NCI-H345 treated with DMSO at 0.1 percent for 48 hours (cell line): ENCODE results near the gene IFT80.

ENCODE experiments used
- DNase-seq: peaks from one replicate; lab custom pipeline; 2025; ENCODE audit not compliant: unreplicated experiment; lab: John Stamatoyannopoulos, UW

Gene IFT80

GRCh38 chr3:160401291-160402095 lies 2.5 kb upstream of the IFT80 start:
- DNase-seq, result no peak

GRCh38 chr3:160400702-160401150 lies 1.7 kb upstream of the IFT80 start:
- no peak for DNase-seq

- no peak for DNase-seq
These were observed 1.1 kb upstream of the IFT80 start for GRCh38 chr3:160400030-160400701.

- no peak for DNase-seq
These were observed 253 bp downstream of the IFT80 start for GRCh38 chr3:160398820-160399124.

- no peak for DNase-seq
These were observed 3.7 kb downstream of the IFT80 start for GRCh38 chr3:160395297-160395696.

- DNase-seq, result no peak
These were observed 5.0 kb downstream of the IFT80 start for GRCh38 chr3:160394009-160394392.

- DNase-seq, result no peak
These were observed 5.5 kb downstream of the IFT80 start for GRCh38 chr3:160393346-160394008.

- no peak for DNase-seq
These were observed 6.2 kb downstream of the IFT80 start for GRCh38 chr3:160392798-160393197.

GRCh38 chr3:160390565-160391138 lies 8.4 kb downstream of the IFT80 start:
- DNase-seq, result no peak

- DNase-seq, result no peak
These were observed 14.2 kb downstream of the IFT80 start for GRCh38 chr3:160384639-160385318.

- no peak for DNase-seq
These were observed 17.6 kb downstream of the IFT80 start for GRCh38 chr3:160381470-160381869.

GRCh38 chr3:160379628-160380214 lies 19.3 kb downstream of the IFT80 start:
- no peak for DNase-seq

GRCh38 chr3:160378331-160379109 lies 20.5 kb downstream of the IFT80 start:
- DNase-seq, result no peak

GRCh38 chr3:160376681-160377080 lies 22.3 kb downstream of the IFT80 start:
- no peak for DNase-seq

GRCh38 chr3:160374925-160375324 lies 24.1 kb downstream of the IFT80 start:
- DNase-seq, result no peak

- no peak for DNase-seq
These were observed 24.6 kb downstream of the IFT80 start for GRCh38 chr3:160374472-160374871.

GRCh38 chr3:160373655-160374054 lies 25.4 kb downstream of the IFT80 start:
- DNase-seq, result no peak

- DNase-seq, result no peak
These were observed 26.2 kb downstream of the IFT80 start for GRCh38 chr3:160372780-160373179.

GRCh38 chr3:160370987-160371857 lies 27.8 kb downstream of the IFT80 start:
- DNase-seq, result no peak
